Measurements from ENCODE around the gene CCDC50.

The CCDC50 gene

DNA sequence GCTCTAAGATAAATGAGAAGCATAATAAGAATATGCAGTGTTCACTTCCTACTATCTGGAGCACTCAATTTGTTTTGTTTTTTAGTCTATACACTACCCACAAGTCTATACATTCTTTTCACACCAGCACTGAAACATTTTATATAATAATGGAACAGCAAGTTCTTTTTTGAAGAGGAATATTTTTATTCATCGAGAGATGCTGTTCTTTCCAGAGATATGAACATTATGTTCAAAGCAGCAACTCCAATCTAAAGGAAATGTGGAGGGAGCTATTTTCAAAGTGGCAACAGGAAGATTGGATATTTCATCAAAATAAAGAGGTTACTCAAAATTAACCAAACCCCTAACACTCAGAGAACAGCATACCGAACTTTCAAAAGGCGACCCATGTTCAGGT, 115.4 kb downstream of the CCDC50 start:
- DNase-seq (no peak), ATAC-seq (ENCODE audit: insufficient read depth, low read depth) (no peak)
- Histone ChIP-seq H4K20me1 (ENCODE audit: insufficient read depth, low read length) (no peaks in the 10 kb centered on the region), H3K4me2 (ENCODE audit: insufficient read depth, low read length) (no peak overlapping the region), H3K27me3 (ENCODE audit: insufficient read depth, low read length, poor library complexity) (no peaks in the 10 kb centered on the region), H3K9ac (ENCODE audit: low read depth, low read length) (no peak overlapping the region), H3K4me1 (ENCODE audit: insufficient read depth, low read length) (no peaks in the 10 kb centered on the region), H3K4me3 (ENCODE audit: low read depth in 1 of 2, low read length in 2 of 2) (no peak overlapping the region), H3K27ac (ENCODE audit: low read length) (no peak overlapping the region), H2AFZ (ENCODE audit: low read depth, low read length) (no peak overlapping the region), H3K36me3 (ENCODE audit: insufficient read depth, low read length) (no peaks in the 10 kb centered on the region), H3K9me3 (ENCODE audit: insufficient read depth, low read length, severe bottlenecking) (no peaks in the 10 kb centered on the region), H3K79me2 (ENCODE audit: insufficient read depth, low read length) (no peaks in the 10 kb centered on the region)
- no peak for TF ChIP-seq EZH2 (IDR thresholded peaks at IDR 0.05; ENCODE audit: borderline replicate concordance, low read depth, low read length, severe bottlenecking)
- TF ChIP-seq, protein P1, sequence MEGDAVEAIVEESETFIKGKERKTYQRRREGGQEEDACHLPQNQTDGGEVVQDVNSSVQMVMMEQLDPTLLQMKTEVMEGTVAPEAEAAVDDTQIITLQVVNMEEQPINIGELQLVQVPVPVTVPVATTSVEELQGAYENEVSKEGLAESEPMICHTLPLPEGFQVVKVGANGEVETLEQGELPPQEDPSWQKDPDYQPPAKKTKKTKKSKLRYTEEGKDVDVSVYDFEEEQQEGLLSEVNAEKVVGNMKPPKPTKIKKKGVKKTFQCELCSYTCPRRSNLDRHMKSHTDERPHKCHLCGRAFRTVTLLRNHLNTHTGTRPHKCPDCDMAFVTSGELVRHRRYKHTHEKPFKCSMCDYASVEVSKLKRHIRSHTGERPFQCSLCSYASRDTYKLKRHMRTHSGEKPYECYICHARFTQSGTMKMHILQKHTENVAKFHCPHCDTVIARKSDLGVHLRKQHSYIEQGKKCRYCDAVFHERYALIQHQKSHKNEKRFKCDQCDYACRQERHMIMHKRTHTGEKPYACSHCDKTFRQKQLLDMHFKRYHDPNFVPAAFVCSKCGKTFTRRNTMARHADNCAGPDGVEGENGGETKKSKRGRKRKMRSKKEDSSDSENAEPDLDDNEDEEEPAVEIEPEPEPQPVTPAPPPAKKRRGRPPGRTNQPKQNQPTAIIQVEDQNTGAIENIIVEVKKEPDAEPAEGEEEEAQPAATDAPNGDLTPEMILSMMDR (IDR thresholded peaks at IDR 0.05; ENCODE audit: borderline replicate concordance, extremely low read depth, low read length, poor library complexity, severe bottlenecking) = no peak
